Activated naive CD4-positive, alpha-beta T cell (primary cell): ENCODE data around the gene HNRNPLL.
"Not testable (repeated sequence)": the region's sequence is repeated elsewhere in the genome, so short reads cannot be mapped to it uniquely, and the experiment has no call there.

ENCODE experiments used
- DNase-seq, 4 experiments: peaks; one replicate each; lab custom pipeline; 2025; lab: John Stamatoyannopoulos, UW

Gene HNRNPLL

DNA sequence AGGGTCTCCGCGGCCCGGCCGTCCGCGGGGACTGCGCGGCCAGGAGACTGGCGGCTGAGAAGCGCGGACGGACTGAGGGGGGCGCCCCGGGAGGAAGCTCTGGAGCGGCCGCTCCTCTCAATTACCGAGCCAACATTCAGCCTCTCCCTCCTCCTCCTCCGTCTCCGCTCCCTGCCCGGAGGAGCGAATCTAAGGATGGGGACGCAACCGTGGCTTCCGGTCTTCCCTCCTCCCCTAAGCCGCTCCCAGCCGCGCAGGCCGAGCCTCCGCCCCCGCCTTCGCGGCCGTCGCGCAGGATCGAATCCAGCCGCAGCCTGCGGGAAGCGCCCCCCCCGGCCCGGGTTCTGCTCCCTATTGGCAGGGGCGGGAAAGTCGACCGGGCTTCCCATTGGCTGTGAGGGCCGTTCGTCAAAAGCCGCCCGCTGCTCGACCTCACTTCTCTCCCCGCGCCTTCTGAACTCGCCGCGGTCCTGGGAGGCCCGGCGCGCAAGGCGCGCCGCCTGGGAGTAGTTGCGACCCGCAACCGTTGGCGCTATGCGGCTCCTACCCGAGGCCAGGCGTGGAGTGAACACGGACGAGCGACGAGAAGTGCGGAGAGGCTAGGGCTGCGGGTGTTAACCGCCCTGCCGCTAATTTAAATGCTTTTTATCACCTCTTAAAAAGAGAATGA is at the start of gene HNRNPLL:
Gene HNRNPLL (minus strand): TSS at position 197 of the 670 bp plus-strand sequence. CDS start 302 bp downstream, outside the sequence.
- peak; percentile 80 to 90 (median 88) for DNase-seq

DNA sequence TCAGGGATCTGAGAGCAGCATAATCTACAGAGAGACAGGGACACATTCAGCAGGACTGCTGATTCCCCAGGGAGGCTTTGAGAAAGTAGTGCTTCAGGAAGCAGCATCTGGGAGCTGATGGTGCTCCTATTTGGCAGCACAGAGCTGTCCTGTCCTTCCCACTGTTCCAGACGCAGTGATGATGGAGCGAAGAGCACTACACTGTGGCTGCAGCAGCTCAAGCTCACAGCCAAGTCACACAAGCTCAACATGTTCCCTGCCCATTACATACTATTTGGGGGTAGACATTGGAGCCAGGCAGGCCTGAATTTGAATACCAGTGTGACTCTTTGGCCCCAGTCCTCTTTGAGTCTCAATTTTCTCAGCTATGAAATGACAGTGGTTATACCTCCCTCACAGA is 48.0 kb upstream of the HNRNPLL start:
- no peak for DNase-seq

GRCh38 chr2:38650012-38650411 is 47.3 kb upstream of the HNRNPLL start:
- no peak for DNase-seq

DNA sequence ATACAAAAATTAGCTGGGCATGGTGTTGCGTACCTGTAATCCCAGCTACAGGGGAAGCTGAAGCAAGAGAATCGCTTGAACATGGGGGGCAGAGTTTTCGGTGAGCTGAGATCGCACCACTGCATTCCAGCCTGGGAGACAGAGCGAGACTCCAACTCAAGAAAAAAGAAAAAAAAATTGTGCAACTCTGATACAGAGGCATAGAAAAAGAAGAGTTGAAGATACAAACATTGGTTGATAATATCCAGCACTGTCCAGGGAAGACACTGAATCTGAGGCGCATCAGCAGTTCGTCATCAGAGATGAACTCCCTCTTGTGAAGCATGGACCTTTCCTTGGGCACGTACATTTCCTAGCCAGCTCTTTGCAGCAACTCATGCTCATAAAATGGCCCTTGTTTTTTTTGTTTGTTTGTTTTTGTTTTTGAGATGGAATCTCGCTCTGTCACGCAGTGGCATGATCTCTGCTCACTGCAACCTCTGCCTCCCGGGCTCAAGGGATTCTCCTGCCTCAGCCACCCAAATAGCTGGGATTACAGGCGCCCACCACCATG is 46.5 kb upstream of the HNRNPLL start:
- no peak for DNase-seq

DNA sequence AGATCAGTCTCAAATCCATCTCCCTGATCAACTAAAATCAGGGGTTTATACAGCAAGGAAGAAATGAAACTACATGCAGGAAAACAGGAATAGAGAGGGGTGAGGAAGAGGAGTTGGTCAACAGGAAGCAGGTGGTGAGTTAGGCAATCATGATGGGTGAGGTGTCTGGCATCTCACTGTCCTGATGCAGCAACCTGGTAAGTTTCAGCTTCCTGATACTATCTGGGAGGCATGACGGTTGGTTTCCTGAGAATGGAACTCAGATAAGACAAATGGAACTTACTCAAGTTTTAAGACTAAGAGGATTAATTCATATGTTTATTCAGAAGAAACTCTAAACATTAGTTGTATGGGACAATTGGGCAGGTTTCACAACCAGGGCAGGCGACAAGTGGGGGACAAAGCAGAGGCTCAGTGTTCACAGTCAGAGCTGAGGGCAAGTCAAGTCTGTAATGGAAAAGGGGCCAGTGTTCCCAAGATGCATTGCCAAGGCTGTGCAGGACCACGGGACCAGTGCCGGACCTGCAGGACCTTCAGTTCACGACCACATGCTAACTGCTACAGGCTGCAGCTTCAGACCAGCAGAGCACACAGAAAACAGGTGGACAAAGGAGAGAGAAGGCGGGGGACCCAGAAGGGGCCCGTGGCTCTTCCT is 45.5 kb upstream of the HNRNPLL start:
- no peak for DNase-seq

DNA sequence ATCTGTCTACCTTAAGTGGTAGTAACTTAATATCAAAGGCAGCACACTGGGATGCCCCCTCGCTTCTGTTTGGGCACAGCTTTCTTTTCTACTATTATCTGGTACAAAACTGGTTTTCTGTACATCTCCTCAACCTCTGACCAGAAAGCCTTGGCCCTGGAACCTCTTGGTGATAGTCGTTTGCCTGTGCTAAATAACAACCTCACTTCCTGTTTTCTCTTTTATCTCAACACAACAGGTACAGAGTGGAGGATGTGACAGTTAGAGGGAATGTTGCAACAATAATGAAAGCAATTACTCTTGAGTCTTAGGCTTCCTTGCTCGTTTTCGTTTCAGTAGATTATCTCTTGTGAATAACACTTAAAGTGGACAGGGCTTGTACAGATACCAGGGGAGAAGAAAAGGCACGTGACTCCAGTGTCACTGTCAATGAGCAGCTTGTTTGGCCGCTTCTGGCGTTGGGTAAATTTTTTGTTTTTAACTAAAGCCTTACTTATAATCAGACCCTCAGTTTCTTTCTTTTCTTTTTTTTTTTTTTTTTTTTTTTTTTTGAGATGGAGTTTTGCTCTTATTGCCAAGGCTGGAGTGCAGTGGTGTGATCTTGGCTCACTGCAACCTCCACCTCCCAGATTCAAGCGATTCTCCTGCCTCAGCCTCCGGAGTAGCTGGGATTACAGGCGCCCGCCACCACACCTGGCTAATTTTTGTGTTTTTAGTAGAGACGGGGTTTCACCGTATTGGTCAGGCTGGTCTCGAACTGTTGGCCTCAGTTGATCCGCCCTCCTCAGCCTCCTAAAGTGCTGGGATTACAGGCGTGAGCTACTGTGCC is 41.2 kb upstream of the HNRNPLL start:
- not testable (repeated sequence) for DNase-seq

- no peak for DNase-seq
Measured at GRCh38 chr2:38643021-38643671, 40.4 kb upstream of the HNRNPLL start.

DNA sequence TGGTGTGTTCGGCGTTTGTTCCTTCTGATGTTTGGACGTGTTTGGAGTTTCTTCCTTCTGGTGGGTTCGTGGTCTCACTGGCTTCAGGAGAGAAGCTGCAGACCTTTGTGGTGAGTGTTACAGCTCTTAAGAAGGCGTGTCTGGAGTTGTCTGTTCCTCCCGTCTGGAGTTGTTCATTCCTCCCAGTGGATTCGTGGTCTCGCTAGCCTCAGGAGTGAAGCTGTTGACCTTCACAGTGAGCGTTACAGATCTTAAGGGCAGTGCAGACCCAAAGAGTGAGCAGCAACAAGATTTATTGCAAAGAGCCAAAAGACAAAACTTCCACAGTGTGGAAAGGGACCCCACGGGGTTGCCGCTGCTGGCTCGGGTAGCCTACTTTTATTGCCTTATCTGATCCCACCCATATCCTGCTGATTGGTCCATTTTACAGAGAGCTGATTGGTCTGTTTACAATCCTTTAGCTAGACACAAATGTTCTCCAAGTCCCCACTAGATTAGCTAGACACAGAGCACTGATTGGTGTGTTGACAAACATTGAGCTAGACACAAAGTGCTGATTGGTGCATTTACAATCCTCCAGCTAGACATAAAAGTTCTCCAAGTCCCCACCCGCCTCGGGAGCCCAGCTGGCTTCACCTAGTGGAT is 39.8 kb upstream of the HNRNPLL start:
- not testable (repeated sequence) for DNase-seq

GRCh38 chr2:38636069-38636468 is 33.3 kb upstream of the HNRNPLL start:
- no peak for DNase-seq

- no peak for DNase-seq
Measured at GRCh38 chr2:38635139-38635538, 32.4 kb upstream of the HNRNPLL start.

DNA sequence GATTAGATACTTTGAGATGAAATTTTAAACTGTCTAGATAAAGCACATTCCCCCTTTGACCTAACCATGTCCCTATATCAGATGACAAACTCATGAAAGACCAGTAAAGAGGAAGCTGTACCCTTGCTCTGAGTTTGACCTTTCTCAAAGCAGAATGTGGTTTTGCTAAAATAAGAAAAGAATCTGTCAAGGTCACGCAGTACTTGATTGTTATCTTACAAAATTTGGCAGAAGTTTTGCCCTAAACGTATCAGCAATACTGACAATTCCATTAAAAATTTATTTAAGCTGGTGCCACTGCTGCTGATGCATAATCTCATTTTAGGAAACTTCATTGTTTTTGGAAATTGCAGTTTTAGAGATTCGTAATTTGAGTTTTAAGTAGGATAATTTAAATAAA is 32.0 kb upstream of the HNRNPLL start:
- no peak for DNase-seq

DNA sequence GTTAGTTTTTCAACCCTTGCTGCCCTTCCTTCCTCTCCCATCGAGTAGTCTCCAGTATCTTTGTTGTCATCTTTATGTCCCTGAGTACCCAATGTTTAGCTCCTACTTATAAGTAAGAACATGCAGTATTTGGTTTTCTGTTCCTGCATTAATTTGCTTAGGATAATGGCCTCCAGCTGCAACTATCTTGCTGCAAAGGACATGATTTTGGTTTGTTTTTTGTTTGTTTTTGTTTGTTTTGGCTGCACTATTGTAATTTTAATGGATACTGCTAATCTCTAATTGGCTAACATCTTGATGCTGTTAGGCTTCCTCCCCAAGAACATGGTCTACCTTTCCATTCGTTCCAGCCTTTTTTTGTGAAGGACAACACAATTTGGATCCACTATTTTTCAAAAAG is 31.2 kb upstream of the HNRNPLL start:
- DNase-seq: no peak

DNA sequence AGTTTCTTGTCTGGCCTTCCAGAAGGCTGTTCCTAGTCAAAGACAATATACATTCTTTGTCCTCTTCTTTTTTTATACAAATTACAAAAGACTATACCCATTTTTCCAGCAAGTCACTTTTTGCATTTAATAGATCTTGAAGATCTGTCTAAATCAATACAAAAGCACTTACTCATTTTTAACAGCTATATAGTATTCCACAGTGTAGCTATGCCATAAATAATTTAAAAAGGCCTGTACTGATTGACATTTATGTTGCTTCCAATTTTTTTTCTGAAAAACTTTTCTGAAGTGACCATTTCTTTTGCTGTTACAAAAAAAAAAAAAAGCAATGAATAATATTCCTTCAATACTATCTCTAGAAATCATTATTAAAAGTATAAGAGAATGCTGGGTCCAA is 30.3 kb upstream of the HNRNPLL start:
- no peak for DNase-seq

GRCh38 chr2:38631976-38632375 is 29.2 kb upstream of the HNRNPLL start:
- DNase-seq: no peak

GRCh38 chr2:38629684-38630083 is 27.0 kb upstream of the HNRNPLL start:
- DNase-seq: no peak

- no peak for DNase-seq
Measured at GRCh38 chr2:38627391-38627790, 24.7 kb upstream of the HNRNPLL start.

GRCh38 chr2:38626326-38627035 is 23.8 kb upstream of the HNRNPLL start:
- DNase-seq: no peak

GRCh38 chr2:38622210-38622609 is 19.5 kb upstream of the HNRNPLL start:
- DNase-seq: no peak

GRCh38 chr2:38621018-38621417 is 18.3 kb upstream of the HNRNPLL start:
- no peak for DNase-seq

DNA sequence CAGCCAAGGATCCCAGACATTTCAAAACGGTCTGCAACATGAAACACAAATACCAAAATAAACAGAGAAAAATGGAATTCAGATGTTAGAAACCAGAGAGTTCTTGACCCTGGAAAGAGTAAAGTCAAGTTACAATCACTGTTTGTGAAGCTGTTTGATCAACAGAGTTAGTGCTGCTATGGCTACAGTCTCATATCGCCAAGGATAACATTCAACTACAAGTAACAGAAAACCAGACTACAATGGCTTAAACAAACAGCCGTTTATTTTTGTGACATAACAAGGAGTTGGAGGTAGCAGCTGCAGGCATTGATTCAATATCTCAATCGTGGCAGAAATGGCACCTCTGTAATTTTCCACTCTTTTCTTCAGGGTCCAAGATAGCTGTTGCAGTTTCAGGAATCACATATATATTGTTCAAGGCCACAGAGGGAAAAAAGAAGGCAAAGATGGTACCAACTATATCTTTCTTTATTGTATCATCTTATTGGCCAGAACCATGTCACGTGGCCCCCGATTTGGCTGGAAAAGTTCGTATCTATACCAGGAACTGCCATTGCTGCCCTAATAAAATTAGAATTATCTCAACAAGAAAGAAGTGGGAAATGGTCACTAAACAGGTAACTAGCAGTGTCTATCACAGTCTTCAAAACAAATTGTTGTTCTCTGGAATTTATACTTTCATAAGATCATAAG is 17.7 kb upstream of the HNRNPLL start:
- DNase-seq: no peak
